HepG2 (cell line): ENCODE data around the gene JPH4. TPM values are rescaled to one million over a fixed set of nuclear protein-coding genes. Genes with fewer than 3 reads are reported as not detected.

Source experiments
- GRHL1 ChIP-seq: sonication (generic); formaldehyde crosslinking; conservative IDR thresholded peaks from 2 replicates; pipeline ENCODE4 v1.8.0; 2022; ENCODE audit warnings: missing genetic modification reagents
- HMG20A ChIP-seq: IDR thresholded peaks from 2 replicates; pipeline ENCODE4 v1.6.1; 2016; ENCODE audit warnings: borderline replicate concordance
- KLF6 ChIP-seq: IDR thresholded peaks from 2 replicates; pipeline ENCODE4 v1.8.0; 2016; ENCODE audit warnings: missing biosample characterization, missing genetic modification reagents
- MAFG ChIP-seq: sonication (generic); formaldehyde crosslinking; IDR thresholded peaks from 2 replicates; pipeline ENCODE4 v1.5.1; 2020; ENCODE audit warnings: mild to moderate bottlenecking, missing genetic modification reagents
- MAFK ChIP-seq, 2 experiments: IDR thresholded peaks in 1 of 2; conservative IDR thresholded peaks in 1 of 2; 2 replicates each; pipeline ENCODE4 v1.6.1; 2011; ENCODE audit warnings: improper control_type of control experiment in 2 of 2, low read length in 2 of 2
- MEIS2 ChIP-seq: sonication (generic); formaldehyde crosslinking; IDR thresholded peaks from 2 replicates; pipeline ENCODE4 v1.9.0; 2021; ENCODE audit warnings: mild to moderate bottlenecking, missing genetic modification reagents
- PCBP2 ChIP-seq: fragments of 200-400 bp; formaldehyde crosslinking; optimal IDR thresholded peaks from 2 replicates; pipeline ENCODE3; 2018; ENCODE audit warnings: low read length, low read depth; ENCODE audit not compliant: poor library complexity, severe bottlenecking
- RFX3 ChIP-seq: IDR thresholded peaks from 2 replicates; pipeline ENCODE4 v1.6.1; 2016; ENCODE audit warnings: missing biosample characterization, missing genetic modification reagents
- RXRB ChIP-seq: IDR thresholded peaks from 2 replicates; pipeline ENCODE4 v1.6.1; 2016; ENCODE audit warnings: borderline replicate concordance, missing genetic modification reagents, missing compliant biosample characterization
- SP4 ChIP-seq: sonication (generic); formaldehyde crosslinking; IDR thresholded peaks from 2 replicates; pipeline ENCODE4 v1.8.1; 2023; ENCODE audit warnings: mild to moderate bottlenecking, missing genetic modification reagents
- THAP7 ChIP-seq: sonication (generic); formaldehyde crosslinking; IDR thresholded peaks from 2 replicates; pipeline ENCODE4 v1.8.1; 2023; ENCODE audit warnings: mild to moderate bottlenecking, missing genetic modification reagents
- ZBED4 ChIP-seq: sonication (generic); formaldehyde crosslinking; IDR thresholded peaks from 2 replicates; pipeline ENCODE4 v1.4.0; 2020; ENCODE audit warnings: missing genetic modification reagents, borderline replicate concordance
- ZBTB39 ChIP-seq: sonication (generic); formaldehyde crosslinking; IDR thresholded peaks from 2 replicates; pipeline ENCODE4 v1.5.0; 2020; ENCODE audit warnings: missing genetic modification reagents
- ZNF337 ChIP-seq: sonication (generic); formaldehyde crosslinking; IDR thresholded peaks from 2 replicates; pipeline ENCODE4 v1.5.1; 2020; ENCODE audit warnings: missing genetic modification reagents, low read depth, mild to moderate bottlenecking, borderline replicate concordance
- ZNF383 ChIP-seq: sonication (generic); formaldehyde crosslinking; IDR thresholded peaks from 2 replicates; pipeline ENCODE4 v1.4.0; 2020; ENCODE audit warnings: missing genetic modification reagents, mild to moderate bottlenecking, borderline replicate concordance
- ZNF432 ChIP-seq: sonication (generic); formaldehyde crosslinking; IDR thresholded peaks from 2 replicates; pipeline ENCODE4 v1.5.0; 2020; ENCODE audit warnings: missing genetic modification reagents, mild to moderate bottlenecking, borderline replicate concordance
- ZNF567 ChIP-seq: sonication (generic); formaldehyde crosslinking; IDR thresholded peaks from 2 replicates; pipeline ENCODE4 v1.8.1; 2023; ENCODE audit warnings: mild to moderate bottlenecking, missing genetic modification reagents, borderline replicate concordance
- ZNF589 ChIP-seq: sonication (generic); formaldehyde crosslinking; conservative IDR thresholded peaks from 2 replicates; pipeline ENCODE4 v1.8.0; 2022; ENCODE audit warnings: mild to moderate bottlenecking, moderate library complexity, missing genetic modification reagents
- ZNF83 ChIP-seq: sonication (generic); formaldehyde crosslinking; IDR thresholded peaks from 2 replicates; pipeline ENCODE4 v1.4.0; 2020; ENCODE audit warnings: missing genetic modification reagents, mild to moderate bottlenecking, borderline replicate concordance
- ZNF883 ChIP-seq: sonication (generic); formaldehyde crosslinking; IDR thresholded peaks from 2 replicates; pipeline ENCODE4 v1.5.1; 2020; ENCODE audit warnings: mild to moderate bottlenecking, missing genetic modification reagents; ENCODE audit errors: not compliant biosample characterization
- polyA plus RNA-seq, 8 experiments: library from polyadenylated mRNA; depleted of rRNA in 3 of 8; stranded (reverse) in 7 of 8; unstranded in 1 of 8; fragments of >200 nt; fragmentation: Illumina TruSeq in 4 of 8; extraction: Trizol in 4 of 8; gene quantifications; 2 replicates each; pipeline versions ENCODE4 v1.2.1 to v1.2.3, GENCODE V29; 2011 to 2016; ENCODE audit warnings: low read depth in 4 of 8, missing spikeins in 1 of 8, mixed read lengths in 1 of 8; ENCODE audit not compliant: insufficient read depth in 1 of 8
- total RNA-seq, 5 experiments: library from RNA; depleted of rRNA; stranded (reverse); fragments of >200 nt; fragmentation: Illumina TruSeq; extraction: Trizol; gene quantifications; 2 replicates each; pipeline ENCODE4 v1.2.3, GENCODE V29; 2016; ENCODE audit warnings: low read depth in 1 of 5
- TF ChIP-seq, protein P1 (sequence below): sonication (generic); formaldehyde crosslinking; IDR thresholded peaks from 2 replicates; pipeline ENCODE4 v1.8.1; 2023; ENCODE audit warnings: missing genetic modification reagents, mild to moderate bottlenecking, borderline replicate concordance

The JPH4 gene
- total and polyA plus RNA-seq, 2 of the 13 experiments (the other 11 are each of a cell fraction or from before 2014, with no cell fraction given) = 0.08 to 0.22 TPM

GRCh38 chr14:23610815-23611289 is 32.3 kb upstream of the JPH4 start (continued):
- TF ChIP-seq ZNF383 (peak; percentile 98; the same call in 1 of the 2 replicates), ZBED4 (no peak), GRHL1 (CRISPR knock-in tag) (no peak), RXRB (no peak), ZNF432 (CRISPR knock-in tag) (no peak; the same call in 1 of the 2 replicates), ZNF83 (peak; percentile 95; the same call in 1 of the 2 replicates), SP4 (CRISPR knock-in tag) (no peak), ZBTB39 (CRISPR knock-in tag) (no peak), PCBP2 (no peak), HMG20A (CRISPR knock-in tag) (no peak), THAP7 (CRISPR knock-in tag) (0 out of 2 replicates have a peak, but pooled peaks have one; percentile 39), ZNF883 (CRISPR knock-in tag) (no peak), MEIS2 (CRISPR knock-in tag) (no peak), KLF6 (no peak), ZNF567 (CRISPR knock-in tag) (0 out of 2 replicates have a peak, but pooled peaks have one; percentile 24), MAFG (CRISPR knock-in tag) (no peak), RFX3 (peak; percentile 18; the same call in 1 of the 2 replicates), MAFK (conservative IDR thresholded peaks at IDR 0.05 in 1 of 2, IDR thresholded peaks at IDR 0.05 in 1 of 2; ENCODE audit: low read length in 2 of 2) (no peak), ZNF337 (CRISPR knock-in tag) (no peak), ZNF589 (CRISPR knock-in tag) (0 out of 2 replicates have a peak, but pooled peaks have one; percentile 11)
- TF ChIP-seq, protein P1, sequence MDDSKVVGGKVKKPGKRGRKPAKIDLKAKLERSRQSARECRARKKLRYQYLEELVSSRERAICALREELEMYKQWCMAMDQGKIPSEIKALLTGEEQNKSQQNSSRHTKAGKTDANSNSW = no peak
